Activated naive CD4-positive, alpha-beta T cell treated with anti-CD3 and anti-CD28 coated beads, Interleukin-2, amount 10 ng/mL, durations not matched to agents 7 days and 5 days (primary cell): ENCODE measurements around the gene VAPB.
A peak's percentile ranks its signal among the peaks of the same experiment; 100 is the strongest.

Experiments
- CTCF ChIA-PET: fragments of 350-600 bp; sonication (Branson Sonifier 250); formaldehyde crosslinking; loops from one replicate; lab custom pipeline; 2021; ENCODE audit warnings: antibody characterized with exemption; lab: Charles Lee
- DNase-seq: peaks from one replicate; pipeline ENCODE4 v3.0.0-alpha.2; 2020
- H3K27ac Mint-ChIP-seq: one replicate; pipeline ENCODE4 v1.8.0; 2021; ENCODE audit warnings: mild to moderate bottlenecking, moderate library complexity, mixed read lengths
- H3K27me3 Mint-ChIP-seq: one replicate; pipeline ENCODE4 v1.8.0; 2021; ENCODE audit warnings: mild to moderate bottlenecking, mixed read lengths
- H3K36me3 Mint-ChIP-seq: one replicate; pipeline ENCODE4 v1.8.0; 2021; ENCODE audit warnings: mixed read lengths
- H3K4me1 Mint-ChIP-seq: one replicate; pipeline ENCODE4 v1.8.0; 2021; ENCODE audit warnings: mixed read lengths
- H3K4me3 Mint-ChIP-seq: one replicate; pipeline ENCODE4 v1.8.0; 2021; ENCODE audit warnings: mild to moderate bottlenecking, moderate library complexity, mixed read lengths
- H3K9me3 Mint-ChIP-seq: one replicate; pipeline ENCODE4 v1.8.0; 2021; ENCODE audit warnings: mixed read lengths

VAPB gene

DNA sequence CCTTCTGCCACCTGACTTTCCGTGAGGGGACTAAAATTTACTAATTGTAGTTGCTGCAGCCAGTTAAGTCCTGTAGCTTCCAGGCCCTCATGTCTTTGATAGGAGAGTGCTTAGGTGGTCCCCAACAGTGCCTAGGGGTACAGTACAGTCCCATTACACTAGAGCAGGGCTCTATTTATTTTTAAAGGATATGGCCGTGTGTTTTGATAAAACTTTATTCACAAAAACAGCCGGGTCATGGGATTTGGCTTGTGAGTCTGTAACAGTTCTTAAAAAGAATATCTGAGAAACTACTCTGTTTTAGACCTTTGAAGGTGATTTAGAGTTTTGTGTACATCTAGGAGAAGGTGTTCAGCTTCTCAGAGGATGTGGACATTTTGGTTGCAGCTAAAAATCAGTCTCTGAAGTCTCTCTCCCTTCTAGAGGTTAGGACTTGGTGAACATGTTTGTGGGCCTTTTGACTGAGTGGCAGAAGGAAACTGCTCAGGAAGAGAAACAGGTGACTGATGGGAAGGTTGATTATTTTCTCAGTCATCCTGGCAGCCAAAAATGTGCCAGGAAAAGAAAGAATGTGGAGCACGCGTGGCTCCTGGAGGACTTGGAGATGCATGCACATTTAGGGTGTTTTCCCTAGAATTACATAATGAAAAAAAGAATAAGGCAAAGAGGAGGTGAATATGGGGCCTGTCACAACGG lies 57.4 kb downstream of the VAPB start:
- H3K27ac Mint-ChIP-seq, result peak overlapping the region; percentile 30
- no peaks in the 10 kb centered on the region for H3K9me3 Mint-ChIP-seq
- CTCF ChIA-PET, result interaction anchor here (3.0 kb wide), 1 partner anchor 210 kb away, joined by 11 read pairs; no protein-coding TSS in a partner anchor
- H3K4me3 Mint-ChIP-seq, result no peak overlapping the region
- H3K36me3 Mint-ChIP-seq, result peaks cover 36% of the 10 kb centered on the region
- DNase-seq, result no peak
- no peaks in the 10 kb centered on the region for H3K27me3 Mint-ChIP-seq
- H3K4me1 Mint-ChIP-seq, result no peaks in the 10 kb centered on the region

DNA sequence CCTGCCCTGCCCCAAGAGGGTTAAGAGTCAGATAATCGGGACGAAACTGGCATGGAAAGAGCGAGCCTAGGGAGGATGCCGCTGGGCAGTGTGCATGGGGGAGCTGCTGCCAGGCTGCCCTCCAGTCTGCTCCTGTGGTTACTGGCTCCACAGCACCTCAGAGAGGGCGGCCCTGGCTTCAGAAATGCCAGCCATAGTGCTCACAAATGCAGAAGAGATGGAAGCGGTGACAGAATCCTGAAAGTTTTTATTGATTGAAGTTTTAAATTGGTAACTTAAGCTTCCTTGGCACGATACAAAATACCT lies 57.9 kb downstream of the VAPB start:
- Mint-ChIP-seq H3K4me3 (no peak overlapping the region), H3K27ac (no peak overlapping the region), H3K36me3 (peaks cover 41% of the 10 kb centered on the region), H3K4me1 (no peaks in the 10 kb centered on the region), H3K27me3 (no peaks in the 10 kb centered on the region), H3K9me3 (no peaks in the 10 kb centered on the region)
- CTCF ChIA-PET, result interaction anchor here (0.9 to 3.0 kb wide), 3 partner anchors 208 to 217 kb away, joined by 3 to 11 read pairs (median 7); no protein-coding TSS in a partner anchor
- DNase-seq, result no peak

DNA sequence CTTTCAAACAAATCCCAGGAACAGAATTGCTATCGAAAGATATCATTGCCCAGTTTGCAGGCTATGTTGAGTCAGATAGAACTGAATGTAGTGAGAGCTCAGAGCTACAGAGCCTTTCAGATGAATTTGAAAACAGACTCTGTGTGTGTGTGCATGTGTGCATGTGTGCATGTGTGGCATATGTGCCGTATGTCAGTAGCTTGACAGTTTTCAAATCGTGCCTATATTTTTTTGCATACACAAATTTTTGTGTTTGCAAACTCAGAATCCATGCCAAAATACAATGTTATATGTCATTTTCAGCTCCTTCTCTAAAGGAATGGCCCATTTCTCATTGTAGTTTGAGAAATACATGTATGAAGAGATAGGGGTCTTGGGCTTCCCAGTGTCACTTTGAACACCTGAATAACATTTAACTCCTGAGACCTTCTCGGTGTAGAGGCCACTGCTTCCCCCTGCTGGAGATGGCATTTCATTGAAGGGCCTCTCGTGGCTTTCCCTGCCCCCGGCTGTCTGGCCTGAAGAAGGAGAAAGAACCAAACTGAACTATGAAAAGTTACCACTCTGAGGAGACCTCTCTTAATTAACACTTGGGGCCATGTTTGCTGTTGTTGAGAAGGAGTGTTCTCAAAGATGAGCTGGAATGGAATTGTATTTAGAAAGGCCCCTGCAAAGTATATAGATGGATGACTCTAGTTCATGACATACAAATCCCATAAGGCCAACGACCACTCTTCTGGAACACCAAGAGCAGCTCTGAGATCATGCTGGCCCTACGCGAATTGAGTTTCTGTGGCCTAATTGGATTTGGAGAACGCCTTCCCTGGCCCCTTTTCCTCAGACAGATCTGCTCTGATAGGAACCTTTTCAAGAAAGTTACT lies 58.7 kb downstream of the VAPB start:
- CTCF ChIA-PET, result interaction anchor here (0.9 to 3.0 kb wide), 6 partner anchors 14 to 218 kb away, joined by 3 to 11 read pairs (median 6); no protein-coding TSS in a partner anchor
- peaks cover 44% of the 10 kb centered on the region for H3K36me3 Mint-ChIP-seq
- no peak overlapping the region for H3K27ac Mint-ChIP-seq
- H3K27me3 Mint-ChIP-seq, result no peaks in the 10 kb centered on the region
- H3K4me1 Mint-ChIP-seq, result no peaks in the 10 kb centered on the region
- no peak overlapping the region for H3K4me3 Mint-ChIP-seq
- DNase-seq, result peak; percentile 74
- H3K9me3 Mint-ChIP-seq, result no peaks in the 10 kb centered on the region

DNA sequence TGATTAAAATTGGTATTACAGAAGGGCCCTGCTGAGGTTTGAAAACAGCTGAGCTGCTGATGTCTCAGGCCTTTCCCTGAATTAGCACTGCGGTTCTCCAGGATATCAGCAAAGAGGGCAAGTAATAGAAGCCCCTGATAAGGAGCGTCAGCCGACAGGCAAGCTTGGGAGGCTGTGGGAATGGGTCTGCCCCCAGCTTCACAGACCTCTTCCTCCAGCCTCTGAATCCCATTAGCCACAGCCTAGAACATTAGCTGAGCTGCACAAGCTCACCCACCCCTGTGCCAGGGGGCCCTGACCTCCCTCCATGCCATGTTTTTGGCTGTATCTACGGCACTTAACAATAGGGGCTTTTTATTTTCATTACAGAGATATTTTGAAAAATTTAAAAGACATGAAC lies 59.9 kb downstream of the VAPB start:
- Mint-ChIP-seq H3K27me3 (no peaks in the 10 kb centered on the region), H3K27ac (no peak overlapping the region), H3K4me1 (no peaks in the 10 kb centered on the region), H3K9me3 (no peaks in the 10 kb centered on the region), H3K4me3 (no peak overlapping the region), H3K36me3 (peaks cover 39% of the 10 kb centered on the region)
- CTCF ChIA-PET, result interaction anchor here (1.5 to 1.9 kb wide), 2 partner anchors 15 to 211 kb away, joined by 4 to 6 read pairs; no protein-coding TSS in a partner anchor
- DNase-seq, result no peak

DNA sequence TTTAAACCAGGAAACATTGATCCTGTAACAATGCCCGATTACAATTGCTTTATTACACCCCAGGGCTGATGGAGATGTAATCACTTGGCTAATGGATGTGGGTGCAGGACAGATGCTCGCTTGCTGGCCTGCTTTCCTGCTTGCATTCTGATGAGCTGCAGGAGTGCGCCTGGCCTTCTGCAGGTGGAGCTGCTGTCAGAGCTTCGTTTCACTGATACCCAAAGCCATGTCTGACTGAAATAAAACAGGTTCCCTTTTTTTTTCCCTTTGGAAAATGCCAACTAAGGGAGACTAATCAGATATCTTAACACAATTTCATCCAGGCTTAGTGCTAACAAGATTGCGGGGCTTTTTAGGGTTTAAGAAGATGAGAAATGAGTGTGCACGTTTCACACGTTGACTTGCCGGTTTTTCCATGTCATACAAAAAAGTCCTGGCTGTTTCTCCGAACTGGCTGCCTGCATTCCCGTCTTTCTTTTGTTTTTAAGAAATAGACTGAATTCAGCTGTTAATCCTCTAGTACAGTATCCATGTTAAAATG lies 60.7 kb downstream of the VAPB start:
- H3K36me3 Mint-ChIP-seq, result peaks cover 44% of the 10 kb centered on the region
- CTCF ChIA-PET, result interaction anchor here (0.9 to 1.9 kb wide), 2 partner anchors 8 to 212 kb away, joined by 3 to 6 read pairs; no protein-coding TSS in a partner anchor
- no peaks in the 10 kb centered on the region for H3K4me1 Mint-ChIP-seq
- no peaks in the 10 kb centered on the region for H3K27me3 Mint-ChIP-seq
- no peak for DNase-seq
- no peak overlapping the region for H3K27ac Mint-ChIP-seq
- no peaks in the 10 kb centered on the region for H3K9me3 Mint-ChIP-seq
- no peak overlapping the region for H3K4me3 Mint-ChIP-seq

DNA sequence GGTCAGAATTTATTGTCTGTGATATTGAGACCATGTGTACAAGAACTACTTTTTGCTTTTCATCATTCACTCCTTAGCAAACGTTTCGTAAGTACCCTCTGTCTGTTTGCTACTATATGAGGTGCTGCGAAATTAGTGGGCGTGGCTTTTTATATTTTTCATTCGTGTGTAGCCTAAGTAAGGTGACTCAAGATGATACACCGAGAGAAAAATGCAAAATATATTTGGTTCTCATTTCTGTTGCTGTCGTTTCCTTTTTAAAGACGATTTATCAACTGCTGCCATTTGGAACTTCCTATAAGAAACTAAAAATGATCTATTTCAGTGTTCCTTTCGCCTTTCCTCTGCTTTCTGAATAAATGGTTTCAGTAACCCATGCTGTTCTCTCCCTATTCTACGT lies 61.2 kb downstream of the VAPB start:
- DNase-seq, result no peak
- no peaks in the 10 kb centered on the region for H3K4me1 Mint-ChIP-seq
- H3K27me3 Mint-ChIP-seq, result no peaks in the 10 kb centered on the region
- H3K4me3 Mint-ChIP-seq, result no peak overlapping the region
- H3K9me3 Mint-ChIP-seq, result no peaks in the 10 kb centered on the region
- H3K36me3 Mint-ChIP-seq, result peaks cover 42% of the 10 kb centered on the region
- no peak overlapping the region for H3K27ac Mint-ChIP-seq
- CTCF ChIA-PET, result no interaction called here

DNA sequence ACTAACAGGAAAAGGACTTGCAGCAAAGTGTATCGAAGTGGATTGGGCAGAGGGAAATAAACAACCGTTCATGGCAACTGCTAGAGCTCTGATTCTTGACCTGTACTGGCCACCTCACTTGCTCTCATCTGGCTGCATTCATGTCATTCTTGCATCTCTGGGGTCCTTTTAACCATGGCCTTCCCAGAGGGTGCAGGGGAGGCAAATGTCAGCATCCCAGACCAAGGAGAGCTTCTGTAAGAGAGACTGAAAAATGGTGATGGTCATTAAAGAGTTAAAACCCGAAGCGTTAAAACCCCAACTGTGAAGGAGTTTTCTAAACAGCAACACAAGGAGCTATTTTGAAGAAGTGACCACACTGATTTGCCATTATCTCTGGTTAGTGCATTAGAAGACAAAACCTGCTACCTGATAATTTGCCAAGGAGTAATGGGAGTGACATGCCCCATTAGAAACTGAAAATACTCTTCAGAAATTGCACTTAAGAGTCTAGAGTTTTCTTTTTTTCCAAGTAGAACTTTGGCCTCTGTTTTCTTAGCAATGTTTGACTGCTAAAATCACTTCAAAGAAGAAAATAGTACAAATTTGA lies 63.7 kb downstream of the VAPB start:
- Mint-ChIP-seq H3K4me1 (no peaks in the 10 kb centered on the region), H3K27me3 (no peaks in the 10 kb centered on the region), H3K4me3 (no peak overlapping the region), H3K27ac (no peak overlapping the region), H3K9me3 (no peaks in the 10 kb centered on the region), H3K36me3 (peaks cover 36% of the 10 kb centered on the region)
- CTCF ChIA-PET, result interaction anchor here (1.1 kb wide), 1 partner anchor 11 kb away, joined by 3 read pairs; no protein-coding TSS in a partner anchor
- DNase-seq, result no peak

DNA sequence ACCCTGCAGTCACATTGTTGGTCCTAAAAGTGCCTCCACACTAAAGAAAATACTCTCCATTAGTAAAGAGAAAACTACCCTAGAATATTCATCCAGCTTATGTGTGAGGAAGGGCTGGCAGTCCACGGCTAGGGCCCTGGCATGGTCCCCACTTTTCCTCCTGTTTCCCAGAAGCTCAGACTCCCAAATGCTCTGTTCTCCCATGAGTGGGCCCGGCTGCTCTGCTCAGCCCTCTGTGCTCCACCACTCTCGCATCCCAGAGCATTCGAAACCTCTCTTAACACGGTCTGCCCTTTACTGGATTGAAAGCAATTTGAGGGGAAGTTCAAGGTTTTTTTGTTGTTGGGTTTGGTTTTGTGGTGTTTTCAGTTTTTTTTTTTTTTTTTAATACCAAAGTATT lies 64.4 kb downstream of the VAPB start:
- Mint-ChIP-seq H3K27me3 (no peaks in the 10 kb centered on the region), H3K4me3 (no peak overlapping the region), H3K4me1 (no peaks in the 10 kb centered on the region), H3K36me3 (peaks cover 36% of the 10 kb centered on the region), H3K27ac (no peak overlapping the region), H3K9me3 (no peaks in the 10 kb centered on the region)
- no peak for DNase-seq
- CTCF ChIA-PET, result interaction anchor here (1.1 kb wide), 1 partner anchor 10 kb away, joined by 3 read pairs; no protein-coding TSS in a partner anchor

DNA sequence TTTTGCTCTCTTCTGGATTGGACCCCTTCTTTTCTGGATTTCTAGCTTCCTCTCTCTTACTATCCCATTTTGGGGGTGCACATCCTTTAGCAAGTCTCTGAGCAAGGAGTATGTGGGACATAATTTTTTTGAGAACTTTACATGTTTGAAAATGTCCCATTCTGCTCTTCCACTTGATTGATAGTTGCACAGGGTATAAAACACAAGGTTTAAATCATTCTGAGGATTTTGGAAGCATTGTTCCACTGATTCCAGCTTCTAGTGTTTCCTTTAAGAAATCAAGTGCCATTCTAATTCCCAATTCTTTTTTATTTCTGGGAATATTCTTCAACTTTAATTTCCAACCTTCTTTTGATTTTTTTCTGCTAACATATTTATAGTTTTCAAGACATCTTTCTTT lies 65.4 kb downstream of the VAPB start:
- Mint-ChIP-seq H3K4me1 (no peaks in the 10 kb centered on the region), H3K27ac (no peak overlapping the region), H3K4me3 (no peak overlapping the region), H3K9me3 (no peaks in the 10 kb centered on the region), H3K36me3 (peaks cover 32% of the 10 kb centered on the region), H3K27me3 (no peaks in the 10 kb centered on the region)
- CTCF ChIA-PET, result no interaction called here
- no peak for DNase-seq

DNA sequence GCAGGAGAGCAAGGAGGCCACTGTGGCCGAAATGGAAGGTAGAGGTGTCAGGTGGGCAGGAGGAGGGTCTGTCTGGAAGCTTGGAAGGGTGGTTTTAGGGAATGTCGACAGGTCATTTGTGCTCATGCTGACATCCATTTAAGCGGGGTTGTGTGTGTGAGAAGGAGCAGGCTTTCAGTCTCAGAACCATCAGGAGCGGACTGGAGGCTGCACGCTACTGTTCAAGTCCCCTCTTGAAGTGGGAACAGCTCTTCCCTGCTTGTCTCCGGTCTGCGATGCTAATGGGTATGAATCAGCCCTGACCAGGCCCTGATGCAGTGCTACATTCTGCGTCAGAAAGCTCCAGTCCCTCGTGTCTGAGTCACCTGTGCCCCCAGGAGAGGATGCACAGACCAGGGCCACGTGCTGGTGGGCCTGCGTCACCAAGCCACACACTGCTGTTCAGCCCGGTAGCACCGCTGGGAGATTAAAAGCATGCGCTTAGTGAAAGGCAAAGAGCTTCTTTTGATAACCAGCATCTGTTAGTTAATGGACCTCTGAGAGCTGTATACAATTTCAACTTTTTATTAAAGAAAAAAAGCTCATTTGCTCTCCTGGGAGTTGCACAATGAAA lies 68.2 kb downstream of the VAPB start:
- DNase-seq, result no peak
- Mint-ChIP-seq H3K27ac (no peak overlapping the region), H3K4me3 (no peak overlapping the region), H3K4me1 (no peaks in the 10 kb centered on the region), H3K9me3 (no peaks in the 10 kb centered on the region), H3K36me3 (peaks cover 17% of the 10 kb centered on the region), H3K27me3 (no peaks in the 10 kb centered on the region)
- CTCF ChIA-PET, result no interaction called here

DNA sequence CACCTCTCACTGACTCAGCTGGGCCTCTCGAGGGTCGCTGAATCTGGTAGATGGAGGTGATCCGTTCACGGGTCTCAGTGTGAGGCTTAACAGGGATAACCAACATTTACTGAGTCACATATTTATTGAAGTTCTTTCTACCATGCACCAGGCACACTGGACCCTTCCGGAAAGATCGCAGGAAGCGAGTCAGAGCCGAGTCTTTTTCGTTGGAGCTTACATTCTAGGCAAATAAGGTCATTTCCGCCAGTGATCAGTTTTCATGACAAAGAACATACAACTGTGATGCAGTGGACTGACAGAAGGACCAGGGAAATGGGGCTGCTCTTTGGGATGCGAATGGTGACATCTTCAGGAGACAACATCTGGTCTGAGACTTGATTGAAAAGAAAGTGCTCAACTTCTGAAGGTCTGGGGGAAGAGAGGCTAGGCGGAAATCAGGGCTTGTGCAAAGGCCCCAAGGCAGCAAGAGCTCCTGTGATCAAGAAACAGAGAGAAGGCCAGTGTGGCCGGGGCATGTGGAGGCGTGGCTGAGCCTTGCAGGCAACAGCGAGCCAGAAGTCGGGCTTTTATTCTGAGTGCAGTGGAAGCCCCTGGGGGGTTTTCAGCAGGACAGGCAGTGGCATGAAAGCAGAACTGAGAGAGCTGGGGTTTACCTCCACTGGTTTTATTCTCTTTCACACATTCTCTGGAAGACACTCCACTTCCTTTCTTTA lies 69.5 kb downstream of the VAPB start:
- Mint-ChIP-seq H3K9me3 (no peaks in the 10 kb centered on the region), H3K36me3 (peaks cover 13% of the 10 kb centered on the region), H3K27ac (no peak overlapping the region), H3K4me3 (no peak overlapping the region), H3K4me1 (no peaks in the 10 kb centered on the region), H3K27me3 (no peaks in the 10 kb centered on the region)
- DNase-seq, result no peak
- CTCF ChIA-PET, result no interaction called here

DNA sequence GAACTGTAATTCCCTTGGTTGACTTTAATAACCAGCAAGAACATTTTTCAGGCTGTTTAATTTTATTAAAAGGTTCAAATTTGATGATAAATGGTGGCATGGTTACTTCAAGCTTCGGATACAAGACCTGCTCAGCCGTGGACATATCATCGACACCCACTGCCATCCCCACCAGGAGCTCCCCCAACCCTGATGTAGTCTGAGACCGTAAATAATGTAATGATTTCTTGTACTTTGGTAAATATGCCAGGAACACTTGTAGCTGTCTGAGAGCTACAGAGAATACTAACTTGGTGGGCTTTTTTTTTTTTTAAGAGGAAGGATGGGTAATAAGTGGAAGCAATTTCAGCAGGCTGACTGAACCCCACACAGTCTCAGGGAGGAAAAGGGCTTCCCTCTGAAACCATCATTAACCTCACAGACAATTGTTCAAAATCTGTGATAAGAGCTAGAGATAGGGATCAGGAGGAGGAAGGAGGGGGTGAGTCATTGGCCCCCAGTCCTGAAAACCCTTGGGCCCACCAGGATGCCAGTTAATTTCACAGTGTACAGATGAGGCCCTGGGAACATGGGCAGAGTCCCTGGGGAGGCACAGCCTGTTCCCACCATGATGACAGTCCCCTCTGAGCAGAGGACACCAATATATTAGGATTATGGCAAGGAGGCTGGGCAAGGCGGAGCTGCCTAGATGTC lies 70.2 kb downstream of the VAPB start:
- Mint-ChIP-seq H3K4me3 (no peak overlapping the region), H3K27ac (no peak overlapping the region)
- CTCF ChIA-PET, result no interaction called here

DNA sequence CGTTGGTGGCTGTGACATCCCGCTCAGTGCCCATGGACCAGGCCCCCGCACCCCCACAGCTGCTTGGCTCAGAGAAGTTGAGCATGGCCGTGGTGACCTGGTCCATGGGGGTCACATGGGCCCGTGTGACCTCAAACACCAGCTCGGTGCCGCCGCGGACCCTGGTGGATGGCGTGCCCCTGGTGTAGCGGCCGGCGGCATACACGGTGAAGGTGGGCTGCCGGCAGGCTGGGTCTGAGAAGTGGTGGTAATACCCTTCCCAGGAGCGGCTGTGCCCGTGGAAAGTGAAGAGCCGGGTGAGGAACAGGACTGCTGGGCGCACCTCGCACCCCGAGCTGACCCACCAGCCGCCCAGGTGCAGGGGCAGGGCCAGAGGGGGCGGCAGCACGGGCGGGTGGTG lies 72.1 kb downstream of the VAPB start:
- H3K9me3 Mint-ChIP-seq, result no peaks in the 10 kb centered on the region
- H3K27me3 Mint-ChIP-seq, result peaks cover 9% of the 10 kb centered on the region
- no peak for DNase-seq
- no peak overlapping the region for H3K4me3 Mint-ChIP-seq
- CTCF ChIA-PET, result no interaction called here
- peaks cover 1% of the 10 kb centered on the region for H3K36me3 Mint-ChIP-seq
- H3K4me1 Mint-ChIP-seq, result no peaks in the 10 kb centered on the region
- H3K27ac Mint-ChIP-seq, result no peak overlapping the region

More for the DNA sequence above, 70.2 kb downstream of the VAPB start:
- no peak for DNase-seq
- no peaks in the 10 kb centered on the region for H3K27me3 Mint-ChIP-seq
- H3K36me3 Mint-ChIP-seq, result peaks cover 9% of the 10 kb centered on the region
- H3K9me3 Mint-ChIP-seq, result no peaks in the 10 kb centered on the region
- H3K4me1 Mint-ChIP-seq, result no peaks in the 10 kb centered on the region
